ENCODE results near the gene GARNL3. TPM values are rescaled to one million over a fixed set of nuclear protein-coding genes. Genes with fewer than 3 reads are reported as not detected.

Gene GARNL3
- total RNA-seq, 1 experiment from 2014 or later: 5.6 TPM

DNA sequence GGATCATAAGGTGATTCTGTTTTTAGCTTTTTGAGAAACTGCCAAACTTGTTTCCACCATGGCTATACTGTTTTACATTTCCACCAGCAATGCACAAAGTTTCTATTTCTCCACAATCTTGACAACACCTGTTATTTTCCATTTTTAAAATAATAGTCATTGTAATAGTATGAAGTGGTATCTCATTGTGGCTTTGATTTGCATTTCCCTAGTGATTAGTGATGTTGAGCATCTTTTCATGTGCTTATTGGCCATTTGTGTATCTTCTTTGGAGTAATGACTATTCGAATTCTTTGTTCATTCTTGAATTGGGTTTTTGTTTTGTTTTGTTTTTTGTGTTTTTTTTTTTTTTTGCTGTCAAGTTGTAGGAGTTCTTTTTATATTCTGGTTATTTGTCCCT lies 4.9 kb downstream of the GARNL3 start:
- no peak for DNase-seq (ENCODE audit: extremely low read depth, low read depth)

DNA sequence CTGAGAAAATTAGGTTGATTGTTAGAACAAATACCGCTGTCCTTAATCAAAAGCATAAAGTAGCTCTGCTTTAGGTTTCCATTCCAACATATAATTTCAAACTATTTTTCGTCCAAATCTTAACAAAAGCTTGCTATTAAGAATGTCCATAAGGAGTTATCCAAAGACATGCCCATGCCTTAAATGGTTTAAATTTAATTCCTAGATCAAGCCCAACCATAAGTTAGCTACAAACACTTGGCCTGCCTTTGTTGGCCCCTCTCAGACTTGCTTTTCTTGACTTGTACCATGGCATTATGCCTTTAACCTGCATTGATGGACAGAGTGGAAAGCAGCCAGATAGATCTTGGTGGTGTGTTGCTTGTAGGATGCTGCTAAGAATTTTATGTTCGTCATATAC lies 8.8 kb downstream of the GARNL3 start:
- DNase-seq (ENCODE audit: extremely low read depth, low read depth): no peak

DNA sequence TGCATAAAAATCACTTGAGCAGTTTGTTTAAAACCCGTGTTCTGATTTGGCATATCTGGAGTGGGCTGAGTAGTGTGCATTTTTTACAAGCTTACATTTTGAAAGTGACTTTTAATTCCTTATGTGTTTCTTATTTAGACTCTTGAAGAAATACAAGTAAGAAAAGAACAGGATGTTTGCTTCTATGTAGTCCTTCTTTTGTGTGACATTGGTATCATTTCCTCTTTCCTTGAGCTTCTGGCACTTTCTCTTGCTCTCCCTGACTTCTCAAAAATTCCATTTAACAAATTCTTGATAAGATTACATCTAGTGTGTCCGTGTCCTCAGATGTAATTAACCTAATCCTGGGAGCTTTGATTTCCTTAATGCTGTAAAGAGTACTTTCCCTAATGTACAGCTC lies 12.5 kb downstream of the GARNL3 start:
- no peak for DNase-seq (ENCODE audit: extremely low read depth, low read depth)

DNA sequence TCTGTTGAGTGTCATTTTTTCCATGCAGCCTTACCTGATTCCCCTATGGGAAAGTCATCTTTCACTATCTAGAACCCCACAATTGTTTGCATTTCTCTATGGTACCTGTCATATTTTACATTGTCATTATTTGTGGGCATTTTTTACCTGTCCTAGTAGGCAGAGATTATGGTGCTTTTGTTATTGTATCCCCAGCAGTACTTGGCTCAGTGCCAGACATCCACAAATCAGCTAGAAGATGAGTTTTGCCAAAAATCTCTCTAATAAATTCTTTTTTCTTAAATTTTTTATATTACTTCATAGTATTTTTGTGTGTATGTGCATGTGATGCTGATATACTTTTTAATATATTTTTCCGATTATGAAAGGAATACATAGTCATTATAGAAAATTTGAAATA lies 13.2 kb downstream of the GARNL3 start:
- DNase-seq (ENCODE audit: extremely low read depth, low read depth): no peak

DNA sequence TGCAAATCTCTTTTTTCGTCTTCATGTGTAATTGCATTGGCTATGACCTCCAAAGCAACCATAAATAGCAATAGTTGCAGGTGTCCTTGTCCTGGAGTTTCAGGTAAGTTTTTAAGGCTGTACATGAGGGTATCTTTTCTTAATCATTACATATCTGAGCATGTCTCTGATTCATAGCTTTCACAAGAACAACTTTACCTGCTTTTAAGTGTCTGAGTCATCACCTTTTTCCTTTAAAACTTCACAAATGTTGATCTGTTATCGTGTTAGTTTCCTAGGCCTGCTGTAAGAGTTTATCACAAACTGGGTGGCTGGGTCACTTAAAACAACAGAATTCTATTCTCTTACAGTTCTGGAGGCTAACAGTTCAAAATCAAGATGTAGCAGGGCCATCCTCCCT lies 13.8 kb downstream of the GARNL3 start:
- no peak for DNase-seq (ENCODE audit: extremely low read depth, low read depth)

DNA sequence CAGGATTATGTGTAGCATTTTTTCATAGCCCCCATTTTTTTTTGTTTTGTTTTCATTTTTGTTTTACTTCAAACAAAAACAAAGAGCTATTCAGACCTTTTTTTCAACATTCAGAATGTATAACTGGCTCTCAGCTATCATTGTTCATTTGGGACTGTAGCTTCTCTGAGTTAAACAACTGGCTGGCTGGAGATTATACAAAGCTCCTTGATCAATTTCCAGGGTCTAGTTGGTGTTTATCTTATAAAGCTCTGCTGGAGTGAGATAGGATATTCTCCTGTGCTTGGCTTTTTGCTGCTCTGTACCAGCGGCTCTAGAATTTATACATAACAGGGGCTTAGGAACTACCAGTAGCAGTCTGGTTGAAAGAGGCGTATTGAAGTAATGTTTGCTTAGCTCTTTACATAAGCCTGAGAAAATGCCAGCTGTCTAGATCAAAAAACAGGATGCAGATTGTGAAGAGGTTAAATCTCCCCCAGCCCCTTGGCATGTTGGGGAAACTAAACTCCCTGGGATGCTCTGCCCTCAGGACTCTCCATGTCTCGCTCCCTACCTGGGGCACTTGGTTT lies 15.2 kb downstream of the GARNL3 start:
- no peak for DNase-seq (ENCODE audit: extremely low read depth, low read depth)

DNA sequence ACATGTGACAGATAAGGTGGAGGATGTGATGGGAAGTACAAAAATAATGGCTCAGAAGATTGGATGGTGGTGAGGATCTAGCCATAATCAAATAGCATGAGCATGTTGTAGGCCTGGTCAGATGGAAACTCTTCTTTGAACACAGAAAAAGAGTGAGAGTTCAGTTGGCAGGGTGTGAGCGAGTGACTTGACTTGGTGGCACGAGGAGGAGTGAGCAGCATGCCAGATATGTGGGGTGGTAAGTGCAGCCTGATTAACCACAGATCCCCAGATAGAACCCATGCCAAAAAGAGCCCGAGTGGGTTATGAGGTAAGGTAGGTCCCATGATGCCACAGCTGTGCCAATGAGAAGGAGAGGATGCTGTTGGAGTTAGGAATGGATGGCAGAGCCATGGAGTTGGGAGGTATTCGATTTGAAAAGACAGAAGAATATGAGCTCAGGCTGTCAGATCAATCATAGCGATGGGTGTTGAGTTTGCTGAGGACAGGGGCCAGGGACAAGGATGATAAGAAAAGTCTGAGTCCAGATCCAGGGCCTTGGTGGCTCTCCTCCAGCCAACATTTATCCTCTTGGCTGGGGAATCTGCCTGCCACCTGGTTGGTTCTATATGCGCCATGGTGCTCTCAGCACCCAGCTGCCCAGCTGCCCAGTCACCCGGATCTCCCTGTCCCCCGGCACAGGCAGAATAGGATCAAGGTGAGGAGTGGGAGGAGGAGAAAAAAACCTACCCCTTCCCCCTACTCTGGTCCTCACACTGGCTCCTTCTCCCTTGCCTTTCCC lies 16.5 kb downstream of the GARNL3 start:
- no peak for DNase-seq (ENCODE audit: extremely low read depth, low read depth)

DNA sequence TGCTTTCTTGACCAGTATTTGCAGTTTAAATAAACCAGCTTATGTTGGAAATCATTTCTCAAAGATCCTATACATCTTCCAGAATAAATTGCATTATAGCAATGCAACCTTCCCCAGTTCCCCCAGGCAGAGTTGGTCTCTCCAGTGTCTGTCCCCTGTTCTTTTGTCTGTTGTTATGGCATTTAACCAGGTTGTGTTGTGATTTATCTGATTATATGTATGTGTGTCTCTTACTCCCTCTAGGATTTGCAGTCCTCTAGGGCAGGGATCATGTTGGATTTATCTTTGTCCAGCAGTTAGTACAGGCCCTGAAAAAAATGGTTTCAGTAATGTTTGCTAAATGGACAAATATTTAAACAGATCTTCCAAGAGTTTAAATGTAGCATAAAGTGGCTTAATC lies 17.3 kb downstream of the GARNL3 start:
- no peak for DNase-seq (ENCODE audit: extremely low read depth, low read depth)

DNA sequence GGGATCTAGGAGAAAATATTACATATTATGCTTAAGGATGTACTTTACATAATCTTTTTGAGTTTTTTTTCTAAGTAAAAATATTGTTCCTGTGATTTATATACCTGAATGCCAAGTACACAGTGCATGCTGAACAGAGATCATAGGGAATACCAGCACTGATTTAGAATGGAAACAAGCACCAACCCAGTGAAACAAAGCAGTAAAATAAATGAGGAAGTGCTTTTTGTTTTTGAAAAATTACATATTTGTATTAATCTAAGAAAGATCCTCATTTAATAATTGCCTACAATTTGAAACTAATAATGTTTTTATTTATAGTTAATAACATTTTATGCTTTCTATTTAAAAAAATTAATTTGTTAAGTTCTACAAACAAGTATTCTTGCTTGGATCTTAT lies 18.0 kb downstream of the GARNL3 start:
- DNase-seq (ENCODE audit: extremely low read depth, low read depth): no peak

DNA sequence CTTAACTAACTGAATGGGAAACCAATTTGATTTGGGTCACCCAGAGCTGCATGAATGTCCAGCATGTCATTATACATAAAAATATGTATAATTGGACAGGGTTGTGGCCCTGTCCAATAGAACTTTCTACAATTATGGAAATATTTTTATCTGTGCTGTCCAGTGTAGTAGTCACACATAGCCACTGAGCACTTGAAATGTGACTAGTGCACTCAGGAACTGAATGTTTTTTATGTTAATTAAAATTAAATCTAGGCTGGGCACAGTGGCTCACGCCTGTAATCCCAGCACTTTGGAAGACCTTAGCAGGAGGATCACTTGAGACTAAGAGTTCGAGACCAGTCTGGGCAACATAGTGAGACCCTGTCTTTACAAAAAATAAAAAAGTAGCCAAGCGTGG lies 18.6 kb downstream of the GARNL3 start:
- no peak for DNase-seq (ENCODE audit: extremely low read depth, low read depth)

DNA sequence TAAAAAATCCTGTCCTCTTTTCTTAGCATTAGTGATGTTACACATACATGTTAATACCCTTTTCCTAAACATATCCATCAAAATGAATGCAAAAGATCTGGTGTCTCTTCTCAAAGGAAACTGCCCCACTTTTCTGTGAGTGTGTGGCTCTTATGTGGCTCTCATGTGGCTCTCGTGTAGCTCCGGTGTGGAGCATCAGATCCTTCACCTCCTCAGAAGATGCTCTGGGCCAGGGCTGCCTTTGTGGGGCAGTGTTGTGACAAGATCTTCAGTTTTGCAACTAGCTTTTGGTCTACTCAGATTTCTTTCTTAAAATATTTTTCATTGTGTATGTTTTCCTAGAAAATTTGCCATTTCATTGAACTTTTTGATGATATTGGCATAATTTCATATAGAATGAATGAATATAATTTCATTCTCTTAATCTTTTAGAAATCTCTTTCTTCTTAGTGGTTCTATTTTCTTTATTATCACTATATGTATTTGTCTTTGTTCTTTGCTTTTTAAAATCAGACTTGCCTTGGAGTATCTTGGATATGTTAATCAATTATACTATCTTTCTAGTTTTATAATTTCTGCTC lies 19.4 kb downstream of the GARNL3 start:
- DNase-seq (ENCODE audit: extremely low read depth, low read depth): peak; percentile 7

DNA sequence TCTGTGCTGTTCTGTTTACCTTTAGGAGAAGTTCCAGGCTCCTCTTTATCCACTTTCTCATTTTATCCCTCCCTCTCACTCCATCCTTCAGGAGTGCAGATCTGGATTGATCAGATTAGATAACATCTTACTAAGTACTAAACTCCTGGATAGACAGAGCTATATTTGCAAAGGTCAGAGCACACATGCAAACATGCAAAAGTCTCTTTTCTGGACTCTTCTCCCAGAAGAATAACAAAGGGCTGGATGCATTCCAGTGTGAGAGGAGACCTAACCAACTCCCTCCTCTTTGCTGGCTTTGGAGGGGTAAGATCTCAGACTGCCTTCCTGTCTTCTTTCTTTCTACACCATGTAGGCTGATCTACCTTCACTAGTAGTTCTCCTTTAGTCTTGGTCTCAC lies 21.4 kb downstream of the GARNL3 start:
- DNase-seq (ENCODE audit: extremely low read depth, low read depth): no peak

DNA sequence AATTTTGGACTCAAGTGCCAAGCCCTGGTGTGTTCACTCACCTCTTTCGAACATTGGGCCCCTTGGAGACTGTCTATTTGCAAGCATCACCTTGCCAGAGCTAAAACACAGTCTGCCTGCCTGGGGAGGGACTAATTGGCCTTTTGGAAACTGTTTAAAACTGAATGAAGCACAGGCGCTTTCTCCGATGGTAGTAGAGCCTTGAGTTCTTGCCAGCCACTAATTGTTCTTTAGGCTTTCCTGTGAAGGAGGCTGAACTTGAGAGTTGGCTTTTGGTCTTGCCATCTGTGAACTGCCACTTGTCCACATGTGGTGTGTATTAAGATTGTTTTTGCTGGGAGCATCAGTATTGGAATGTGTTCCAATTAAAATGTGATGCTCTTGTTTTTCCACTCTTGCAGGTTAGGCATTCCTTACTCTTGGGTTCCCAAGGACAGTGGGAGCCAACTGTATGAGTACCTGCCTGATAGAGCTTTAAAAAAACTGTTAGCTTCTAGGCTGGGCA lies 26.0 kb downstream of the GARNL3 start:
- DNase-seq (ENCODE audit: extremely low read depth, low read depth): no peak

DNA sequence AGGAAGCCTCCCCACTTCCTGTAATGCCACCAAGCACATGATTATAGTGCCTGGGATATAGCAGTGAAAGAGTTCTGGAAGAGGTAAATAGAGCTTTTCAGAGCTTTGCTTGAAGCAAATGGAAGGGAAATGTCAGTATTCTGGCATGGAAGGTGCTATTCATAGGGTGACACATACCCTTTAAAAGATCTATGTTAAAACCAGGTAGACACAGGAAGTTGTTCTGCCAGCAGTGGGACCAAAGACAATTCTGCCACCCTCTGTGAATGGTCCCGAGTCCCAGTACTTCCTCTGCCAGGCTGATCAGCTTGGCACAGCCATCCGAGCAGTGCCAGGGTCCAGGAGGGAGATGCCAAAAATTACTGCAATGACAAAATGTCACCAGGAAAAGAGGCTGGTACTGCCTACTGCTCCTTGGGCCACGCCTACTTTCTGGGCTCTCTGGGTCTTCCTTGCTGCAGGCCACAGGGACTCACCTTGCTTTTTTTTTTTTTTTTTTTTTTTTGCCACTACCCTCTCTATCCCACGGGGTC lies 26.7 kb downstream of the GARNL3 start:
- DNase-seq (ENCODE audit: extremely low read depth, low read depth): no peak

DNA sequence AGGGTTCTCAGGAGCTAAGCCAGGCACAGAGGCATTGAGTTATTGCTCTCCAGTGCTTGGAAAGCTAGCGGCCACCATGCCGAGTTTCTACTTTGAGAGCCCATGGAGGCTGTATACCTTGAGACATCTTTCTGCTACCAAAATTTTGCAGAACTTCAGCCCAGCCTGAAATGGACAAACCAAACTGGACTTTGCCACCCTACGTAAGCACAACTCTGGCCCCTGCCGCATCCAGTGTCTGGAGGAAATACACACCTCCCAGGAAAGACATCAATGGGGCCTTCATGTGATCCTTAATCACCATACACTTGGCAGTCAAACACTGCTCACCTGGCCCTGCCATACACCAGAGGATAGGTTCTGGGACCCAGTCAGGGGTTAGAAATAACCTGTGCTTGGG lies 27.8 kb downstream of the GARNL3 start:
- no peak for DNase-seq (ENCODE audit: extremely low read depth, low read depth)

DNA sequence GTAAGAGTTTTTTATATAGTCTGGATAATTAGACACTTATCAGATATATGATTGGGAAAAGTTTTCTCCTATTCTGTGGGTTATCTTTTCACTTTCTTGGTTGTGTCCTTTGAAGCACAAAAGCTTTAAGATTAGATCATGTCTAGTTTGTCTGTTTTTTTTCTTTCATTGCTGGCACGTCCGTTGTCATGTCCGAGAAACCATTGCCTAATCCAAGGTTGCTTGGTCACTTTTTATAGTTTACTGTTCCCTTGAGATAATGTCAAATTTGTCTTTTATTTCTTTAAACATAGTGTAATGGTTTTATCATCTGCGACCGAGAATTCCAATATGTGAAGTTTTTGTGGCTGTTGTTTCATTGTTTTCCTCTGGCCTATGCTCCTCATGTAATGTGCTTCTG lies 28.8 kb downstream of the GARNL3 start:
- no peak for DNase-seq (ENCODE audit: extremely low read depth, low read depth)

DNA sequence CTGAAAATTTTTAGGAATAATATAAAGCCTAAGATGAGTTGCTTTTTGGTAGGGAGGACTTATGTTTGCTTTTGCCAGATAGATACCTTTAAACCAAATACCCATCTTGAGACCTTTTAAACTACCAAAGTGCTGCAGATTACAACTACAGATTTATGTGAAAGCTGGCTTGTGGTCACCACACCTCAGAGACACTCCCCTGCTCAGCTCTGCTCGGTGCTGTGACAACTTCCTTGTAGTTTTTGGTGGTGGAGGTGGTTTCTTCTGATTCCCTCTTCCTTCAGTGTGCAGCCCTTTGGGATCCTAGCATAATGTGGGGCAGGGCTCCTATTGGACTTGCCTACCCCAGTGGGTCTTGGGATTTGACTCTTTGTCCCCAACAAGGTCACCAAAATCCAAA lies 29.2 kb downstream of the GARNL3 start:
- DNase-seq (ENCODE audit: extremely low read depth, low read depth): no peak

DNA sequence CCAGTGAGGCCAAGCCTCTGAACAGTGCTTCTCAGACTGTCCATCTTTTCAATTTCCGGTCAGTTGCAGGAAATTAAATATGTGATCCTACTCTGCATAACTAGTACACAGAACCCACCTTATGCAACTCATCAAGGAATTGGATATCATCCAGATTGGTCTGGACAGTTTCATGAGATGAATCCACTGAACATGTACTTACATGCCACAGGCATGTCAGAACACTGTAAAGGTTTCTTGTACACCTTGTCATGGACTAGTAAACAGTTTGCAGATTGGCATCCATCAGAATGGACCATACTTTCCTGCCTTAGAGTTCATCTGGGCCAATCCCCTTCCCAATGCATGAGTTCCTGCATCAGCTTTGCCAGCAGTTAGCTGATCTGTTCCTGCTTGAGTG lies 30.4 kb downstream of the GARNL3 start:
- DNase-seq (ENCODE audit: extremely low read depth, low read depth): no peak

DNA sequence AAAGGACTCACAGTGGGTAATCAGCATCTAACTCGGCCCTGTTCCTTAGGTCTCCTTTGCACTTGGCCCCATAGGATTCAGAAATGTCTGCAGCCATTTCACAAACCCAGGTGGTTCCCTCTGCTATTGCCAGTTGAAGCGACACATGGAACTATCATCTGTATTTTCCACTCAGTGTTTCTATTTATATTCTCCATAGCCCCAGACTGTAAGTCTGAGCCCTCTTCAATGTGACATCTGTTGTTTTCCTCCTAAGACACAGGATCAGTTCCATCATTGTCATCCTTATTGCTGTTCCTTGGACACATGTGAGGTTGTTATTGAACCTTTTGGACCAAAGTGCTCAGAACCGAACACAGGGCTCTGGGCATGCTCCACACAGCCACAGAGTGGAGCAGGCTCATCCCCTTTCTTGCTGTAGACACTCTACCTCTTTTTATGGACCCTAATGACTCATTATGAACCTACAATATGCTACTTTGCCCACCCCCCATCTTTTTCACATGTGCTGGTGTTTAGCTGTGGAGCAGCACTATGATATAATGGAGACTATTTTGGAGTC lies 36.4 kb downstream of the GARNL3 start:
- no peak for DNase-seq (ENCODE audit: extremely low read depth, low read depth)

DNA sequence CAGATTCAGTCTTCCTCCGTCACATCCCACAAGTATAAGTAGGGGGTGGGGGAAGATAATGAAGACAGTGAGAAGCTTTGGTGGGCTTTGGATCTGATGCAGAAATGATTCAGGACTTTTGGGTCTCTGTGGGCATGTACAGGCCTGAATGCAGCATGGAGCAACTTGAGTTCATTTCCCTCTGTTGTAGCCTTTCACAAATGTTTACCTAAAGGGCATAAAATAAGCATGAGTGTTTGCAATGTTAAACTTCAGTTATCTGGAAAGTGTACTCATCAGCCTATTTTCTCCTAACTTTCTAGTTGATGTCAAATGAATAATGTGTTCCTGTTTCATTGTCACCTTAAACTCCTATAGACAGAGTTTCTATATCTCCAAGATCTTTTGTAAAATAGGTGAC lies 39.3 kb downstream of the GARNL3 start:
- DNase-seq (ENCODE audit: extremely low read depth, low read depth): no peak

DNA sequence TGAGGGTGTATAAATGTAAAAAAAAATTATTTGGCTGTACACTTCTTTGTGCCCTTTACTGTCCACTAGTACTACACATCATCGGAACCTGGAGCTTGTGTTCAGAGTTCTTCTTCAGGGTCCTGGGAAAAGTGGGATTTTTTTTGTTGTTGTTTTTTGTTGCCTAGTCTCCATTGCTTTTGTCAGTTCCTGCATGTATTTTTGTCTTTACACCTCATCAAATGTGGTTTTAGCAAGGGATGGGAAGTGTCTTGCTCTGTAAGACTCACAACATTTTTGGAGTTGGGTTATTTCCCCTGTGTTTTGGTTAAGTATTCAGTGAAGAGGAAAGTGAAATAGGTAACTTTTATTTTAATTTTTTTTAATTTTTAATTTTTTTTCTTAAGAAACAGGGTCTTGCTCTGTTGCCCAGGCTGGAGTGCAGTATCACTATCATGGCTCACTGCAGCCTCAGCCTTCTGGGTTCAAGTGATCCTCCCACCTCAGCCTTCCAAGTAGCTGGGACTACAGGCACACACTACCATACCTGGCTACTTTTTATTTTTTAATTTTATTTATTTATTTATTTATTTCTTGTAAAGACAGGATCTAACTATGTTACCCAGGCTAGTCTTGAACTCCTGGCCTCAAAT lies 40.7 kb downstream of the GARNL3 start:
- DNase-seq (ENCODE audit: extremely low read depth, low read depth): no peak
